ENCODE results near the gene OTOS. TPM values are rescaled to one million over a fixed set of nuclear protein-coding genes. Genes with fewer than 3 reads are reported as not detected.

The OTOS gene
- polyA plus RNA-seq (ENCODE audit: insufficient read length in 12 of 12), result not detected
- long read RNA-seq, donor 1, result 0 reads
- long read RNA-seq, donor 2, result 0 reads
- long read RNA-seq, donor 3, result 0 reads
- long read RNA-seq, donor 4, result 0 reads
- long read RNA-seq, donor 5, result 0 reads
- long read RNA-seq, donor 6, result 0 reads
- long read RNA-seq, donor 7, result 0 reads
- long read RNA-seq, donor 8, result 0 reads
- long read RNA-seq, donor 9, result 0 reads
- long read RNA-seq, donor 10, result 0 reads
- long read RNA-seq, donor 11, result 0 reads

GRCh38 chr2:240140511-240140910, at the start of gene OTOS:
Gene OTOS (minus strand): TSS chr2:240140658. CDS start chr2:240140326, 332 bp downstream.
- DNase-seq, result no peak

- DNase-seq, result no peak
These were observed 49.2 kb upstream of the OTOS start for GRCh38 chr2:240189686-240190085.

- no peak for DNase-seq
These were observed 47.6 kb upstream of the OTOS start for GRCh38 chr2:240187989-240188590.

- DNase-seq, result no peak
These were observed 45.8 kb upstream of the OTOS start for GRCh38 chr2:240186191-240186725.

GRCh38 chr2:240184656-240185055, 44.2 kb upstream of the OTOS start:
- DNase-seq, result no peak

GRCh38 chr2:240183875-240184590, 43.6 kb upstream of the OTOS start:
- no peak for DNase-seq

GRCh38 chr2:240183006-240183874, 42.8 kb upstream of the OTOS start:
- no peak for DNase-seq

- no peak for DNase-seq
These were observed 42.0 kb upstream of the OTOS start for GRCh38 chr2:240182476-240182875.

GRCh38 chr2:240182001-240182400, 41.5 kb upstream of the OTOS start:
- no peak for DNase-seq

- no peak for DNase-seq
These were observed 39.6 kb upstream of the OTOS start for GRCh38 chr2:240179941-240180666.

GRCh38 chr2:240179186-240179815, 38.8 kb upstream of the OTOS start:
- no peak for DNase-seq

GRCh38 chr2:240178564-240178963, 38.1 kb upstream of the OTOS start:
- no peak for DNase-seq

GRCh38 chr2:240174496-240174895, 34.0 kb upstream of the OTOS start:
- no peak for DNase-seq

- no peak for DNase-seq
These were observed 31.8 kb upstream of the OTOS start for GRCh38 chr2:240172071-240172895.

GRCh38 chr2:240170883-240171282, 30.4 kb upstream of the OTOS start:
- no peak for DNase-seq

- DNase-seq, result no peak
These were observed 29.9 kb upstream of the OTOS start for GRCh38 chr2:240170354-240170735.

GRCh38 chr2:240169486-240170353, 29.3 kb upstream of the OTOS start:
- DNase-seq, result no peak

GRCh38 chr2:240168546-240169361, 28.3 kb upstream of the OTOS start:
- no peak for DNase-seq

Data from muscle of arm (tissue), 14 donors.